EL (cell line): Measurements from ENCODE around the gene SAE1.
A peak's percentile ranks its signal among the peaks of the same experiment; 100 is the strongest.

Experiments used
- DNase-seq: peaks from one replicate; pipeline ENCODE4 v3.0.0-alpha.2; 2016

SAE1 gene

DNA sequence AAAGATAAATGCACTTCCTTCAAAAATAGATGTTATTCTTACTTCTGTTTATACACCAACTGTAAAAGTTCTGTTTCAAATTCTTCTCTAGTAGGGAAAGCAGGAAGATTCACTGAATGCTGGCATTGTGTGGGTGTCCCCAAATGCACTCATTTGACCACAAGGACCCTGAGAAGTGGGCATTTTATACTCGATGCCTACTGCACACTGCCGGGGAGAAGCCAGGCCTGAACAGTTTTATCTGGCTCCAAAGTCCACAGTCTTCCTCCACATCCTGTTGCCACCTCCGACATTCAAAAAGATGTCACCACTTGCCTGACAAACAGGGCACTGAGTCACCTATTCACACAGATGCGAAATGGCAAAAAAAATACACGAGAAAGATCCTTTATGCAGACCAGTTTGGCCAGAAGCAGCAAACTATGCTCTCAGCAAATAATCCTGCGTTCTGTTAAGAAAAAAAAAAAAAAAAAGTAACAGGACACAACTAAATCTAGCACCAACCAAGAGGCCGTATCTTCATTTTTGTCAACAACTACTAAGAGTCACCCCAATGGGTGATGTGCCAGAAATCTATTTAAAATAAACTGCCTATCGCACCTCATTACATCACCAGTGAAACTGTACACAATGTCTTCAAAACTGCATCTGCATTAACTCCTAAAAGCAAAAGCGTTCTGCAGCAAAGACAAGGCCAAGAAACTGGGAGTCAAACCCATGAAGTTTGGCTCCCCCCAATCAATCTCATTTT is 23.3 kb upstream of the SAE1 start:
- DNase-seq = peak; percentile 36

DNA sequence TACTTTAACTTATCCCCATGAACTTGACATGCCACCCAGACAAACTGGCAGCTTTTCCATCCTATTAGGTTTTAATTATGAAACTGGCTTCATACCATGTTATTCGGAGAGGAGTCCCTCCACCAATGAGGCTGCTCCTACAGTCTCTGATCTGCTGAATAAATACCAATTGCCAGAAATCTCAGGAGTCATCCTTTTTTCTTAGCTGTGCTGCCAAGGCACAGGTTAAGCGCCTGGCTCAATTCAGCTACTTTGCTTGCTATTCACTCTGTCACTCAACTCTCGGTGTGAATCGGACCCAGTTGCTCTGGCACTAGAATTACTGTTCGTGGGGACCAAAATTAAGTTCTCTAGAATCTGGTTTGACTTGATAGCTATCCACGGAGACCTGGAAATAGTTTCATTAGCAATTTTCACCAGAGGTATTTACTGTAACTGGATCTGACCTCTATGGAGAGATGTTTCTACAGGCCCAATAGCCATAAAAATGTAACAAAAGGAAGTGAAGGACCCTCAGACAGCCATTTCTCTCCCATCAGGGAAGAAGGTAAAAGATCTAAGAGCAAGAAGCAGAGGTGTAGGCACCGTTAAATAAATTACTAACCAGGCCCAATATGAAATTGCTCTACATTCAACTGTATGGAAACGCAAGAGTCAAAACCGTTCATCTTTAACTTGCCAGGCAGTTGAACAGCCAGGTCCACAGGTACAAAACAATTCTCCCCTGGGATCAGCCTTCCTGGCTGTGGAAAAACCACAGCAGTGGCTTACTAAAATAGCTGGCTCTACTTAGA is 22.5 kb upstream of the SAE1 start:
- DNase-seq = no peak

- DNase-seq = no peak
These were observed 21.5 kb upstream of the SAE1 start for GRCh38 chr19:47109177-47109540.

GRCh38 chr19:47109541-47110375 is 20.9 kb upstream of the SAE1 start:
- peak; percentile 55 for DNase-seq

DNA sequence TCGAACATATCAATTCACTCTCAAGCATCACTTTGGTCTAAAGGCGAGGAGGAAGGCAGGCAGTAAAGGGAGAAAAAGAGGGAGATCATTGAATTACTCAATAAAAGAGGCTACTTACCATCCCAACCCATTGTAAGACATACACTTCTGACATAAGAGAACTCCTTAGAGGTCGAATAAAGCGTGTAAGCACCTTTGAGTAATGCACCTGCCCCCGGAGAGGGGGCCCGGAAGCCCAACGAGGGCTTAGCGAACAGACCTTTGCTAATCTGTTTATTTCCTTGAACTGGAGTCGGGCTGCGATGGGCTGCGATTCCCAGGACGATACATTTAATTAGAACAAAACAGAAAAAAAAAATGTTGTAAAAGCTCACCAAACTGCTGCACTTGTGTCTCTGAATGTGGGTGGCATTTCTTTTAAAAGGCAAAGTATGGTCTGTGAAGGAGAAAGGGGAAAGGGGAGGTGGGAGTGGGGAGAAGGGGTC is 20.1 kb upstream of the SAE1 start:
- DNase-seq = no peak

DNA sequence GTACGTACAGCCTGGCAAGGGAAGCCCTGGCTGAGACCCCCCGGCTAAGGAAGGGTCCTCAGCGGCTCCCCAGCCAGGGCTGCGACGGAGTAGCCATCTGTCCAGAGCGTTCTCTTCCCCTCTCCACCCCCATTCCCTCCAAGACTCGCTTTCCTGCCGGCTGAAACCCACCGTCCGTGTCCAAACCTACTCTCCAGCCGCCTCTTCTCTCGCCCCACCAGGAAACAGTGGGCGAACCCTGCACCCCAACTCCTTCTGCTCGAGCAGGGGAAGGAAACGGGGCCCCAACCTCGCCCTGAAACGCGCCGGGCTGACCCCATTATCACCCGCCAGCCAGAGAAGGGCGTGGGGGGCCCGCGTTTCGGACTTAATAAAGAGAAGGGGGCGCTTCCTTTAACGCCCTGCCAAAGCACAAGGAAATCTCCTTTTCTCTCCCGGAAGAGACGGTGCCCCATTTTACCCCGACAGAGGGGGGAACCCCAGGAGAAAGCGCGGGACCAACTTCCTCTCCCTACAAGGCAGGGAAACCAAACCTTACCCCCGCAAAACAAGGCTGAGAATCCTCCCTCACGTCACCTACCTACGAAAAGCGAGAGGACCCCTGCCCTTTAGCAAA is 19.5 kb upstream of the SAE1 start:
- no peak for DNase-seq

GRCh38 chr19:47111682-47112165 is 18.9 kb upstream of the SAE1 start:
- no peak for DNase-seq

- peak; percentile 89 for DNase-seq
These were observed 18.3 kb upstream of the SAE1 start for GRCh38 chr19:47112166-47112996.

DNA sequence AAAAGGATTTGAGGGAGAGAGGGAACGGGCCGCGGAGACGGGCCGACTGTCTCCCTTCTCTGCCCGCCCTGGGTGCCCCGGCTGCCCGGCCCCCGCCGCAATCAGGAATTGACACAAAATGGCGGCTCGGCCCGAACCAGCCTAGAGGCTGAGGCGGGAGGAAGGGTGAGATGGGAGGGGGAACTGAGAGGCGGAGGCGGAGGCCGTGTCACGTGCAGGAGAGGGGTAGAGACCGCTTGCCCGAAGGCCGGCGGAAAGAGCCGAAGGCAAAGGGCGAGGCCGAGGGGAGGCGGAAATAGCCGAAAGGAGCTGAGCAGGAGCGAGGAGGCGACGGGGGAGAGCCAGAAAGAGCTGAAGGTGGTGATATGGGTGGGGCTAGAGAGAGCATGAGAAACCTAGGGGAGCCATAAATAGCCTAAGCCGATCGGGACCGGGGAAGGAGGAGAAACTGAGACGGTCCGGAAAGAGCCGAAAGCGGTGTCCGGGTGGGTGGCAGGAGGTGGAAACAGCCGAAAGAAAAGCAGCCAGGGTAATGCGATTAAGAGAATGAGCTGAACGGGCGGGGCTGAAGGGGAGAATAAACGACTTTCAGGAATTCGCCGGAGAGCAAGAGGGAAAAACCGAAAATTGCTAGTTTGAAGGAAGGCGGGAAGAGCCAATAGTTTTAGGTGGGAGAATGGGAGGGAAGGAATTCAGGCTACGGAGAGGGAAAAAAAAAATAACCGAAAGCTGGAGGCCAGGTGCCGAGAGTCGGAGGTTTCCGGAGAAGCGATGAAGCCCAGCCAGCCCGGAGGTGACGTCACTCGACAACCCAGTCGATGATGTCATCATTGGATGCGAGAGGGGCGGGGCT is 17.4 kb upstream of the SAE1 start, which contains the start of gene ZC3H4:
Gene ZC3H4, minus strand, starts transcription at position 780 of the 853 bp plus-strand sequence. CDS start 1,192 bp downstream, outside the sequence.
- peak; percentile 100 for DNase-seq

- DNase-seq = no peak
These were observed 16.6 kb upstream of the SAE1 start for GRCh38 chr19:47113850-47114651.

GRCh38 chr19:47120470-47121067 is 10.1 kb upstream of the SAE1 start:
- DNase-seq = no peak

DNA sequence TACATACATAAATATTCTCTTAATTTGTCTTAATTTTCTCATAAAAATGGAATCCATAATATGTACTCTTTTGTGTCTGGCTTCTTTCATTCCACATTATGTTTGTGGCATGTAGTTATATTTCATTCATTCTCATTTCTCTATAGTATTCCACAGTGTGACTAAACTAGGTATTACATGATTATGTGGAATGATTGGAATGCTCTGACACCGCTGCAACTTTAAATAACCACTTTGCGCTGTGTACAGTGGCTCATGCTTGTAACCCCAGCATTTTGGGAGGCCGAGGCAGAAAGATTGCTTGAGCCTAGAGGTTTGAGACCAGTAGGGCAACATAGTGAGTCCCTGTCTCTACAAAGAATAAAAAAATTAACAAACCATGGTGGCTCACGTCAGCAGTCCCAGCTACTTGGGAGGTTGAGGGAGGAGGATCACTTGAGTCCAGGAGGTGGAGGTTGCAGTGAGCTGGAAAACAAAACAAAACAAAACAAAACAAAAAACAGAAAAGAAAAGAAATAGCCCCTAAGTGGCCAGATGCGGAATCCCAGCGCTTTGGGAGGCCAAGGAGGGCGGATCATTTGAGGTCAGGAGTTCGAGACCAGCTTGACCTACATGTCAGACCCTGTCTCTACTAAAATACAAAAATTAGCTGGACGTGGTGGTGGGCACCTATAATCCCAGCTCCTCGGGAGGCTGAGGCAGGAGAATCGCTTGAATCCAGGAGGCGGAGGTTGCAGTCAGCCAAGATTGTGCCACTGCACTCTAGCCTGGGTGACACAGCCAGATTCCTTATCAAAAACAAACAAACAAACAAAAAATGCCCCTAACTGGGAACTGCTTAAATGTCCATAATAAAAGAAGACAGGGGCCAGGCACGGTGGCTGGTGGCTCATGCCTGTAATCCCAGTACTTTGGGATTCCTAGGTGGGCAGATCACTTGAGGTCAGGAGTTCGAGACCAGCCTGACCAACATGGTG is 8.0 kb upstream of the SAE1 start:
- peak; percentile 92 for DNase-seq

- DNase-seq = no peak
These were observed 7.2 kb upstream of the SAE1 start for GRCh38 chr19:47123406-47123805.

DNA sequence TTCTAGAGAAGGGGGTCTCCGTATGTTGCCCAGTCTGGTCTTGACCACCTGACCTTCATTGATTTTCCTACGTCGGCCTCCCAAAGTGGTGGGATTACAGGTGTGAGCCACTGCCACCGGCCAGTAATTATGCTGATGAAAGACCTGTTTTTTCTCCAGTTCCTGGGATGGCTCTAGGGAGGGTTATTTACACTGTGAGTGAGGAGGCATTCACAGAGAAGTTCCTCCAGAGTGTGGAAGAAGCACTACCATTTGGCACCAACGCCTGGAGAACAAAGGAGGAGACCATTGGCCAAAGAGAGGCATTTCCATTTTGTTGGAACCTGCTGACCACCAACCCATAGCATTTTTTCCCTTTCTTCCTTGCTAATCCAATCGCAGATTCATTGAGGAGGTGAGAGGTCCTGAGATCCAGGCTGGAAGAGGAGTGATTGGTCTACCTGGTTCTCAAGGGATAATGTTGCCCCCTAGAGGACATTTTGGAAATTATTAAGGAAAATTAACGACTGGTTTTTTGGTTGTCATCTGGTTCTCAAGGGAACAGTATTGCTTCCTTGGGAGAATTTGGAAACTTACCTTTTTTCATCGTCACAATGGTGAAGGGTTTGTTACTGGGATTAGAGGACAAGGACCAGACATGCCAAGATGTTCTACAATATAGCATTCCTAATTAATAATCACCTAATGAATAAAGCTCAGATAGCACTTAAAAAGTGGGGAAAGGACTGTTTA is 5.5 kb upstream of the SAE1 start:
- DNase-seq = peak; percentile 75

- DNase-seq = no peak
These were observed 5.0 kb upstream of the SAE1 start for GRCh38 chr19:47125669-47125938.

GRCh38 chr19:47129579-47129978 is 1.1 kb upstream of the SAE1 start:
- no peak for DNase-seq

DNA sequence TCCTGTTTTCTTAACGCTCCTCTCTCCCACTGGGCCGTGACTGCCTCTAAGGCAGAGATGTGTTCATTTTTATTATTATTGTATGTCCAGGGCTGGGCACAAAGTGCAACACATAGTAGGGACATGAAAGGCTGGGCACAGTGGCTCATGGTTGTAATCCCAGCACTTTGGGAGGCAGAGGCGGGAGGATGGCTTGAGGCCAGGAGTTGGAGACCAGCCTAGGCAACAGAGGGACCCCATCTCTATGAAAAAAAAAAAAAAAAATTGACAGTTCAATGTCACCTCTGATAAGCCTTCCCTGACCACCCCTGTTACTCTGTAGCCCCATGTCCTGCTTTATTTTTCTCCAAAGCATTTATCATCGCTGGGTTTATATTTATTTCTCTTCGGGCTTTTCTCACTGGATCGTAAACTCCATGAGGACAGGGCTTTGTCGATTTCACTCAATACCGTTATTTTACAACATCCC is 481 bp upstream of the SAE1 start:
- no peak for DNase-seq
